ENCODE measurements around the gene OGG1.

OGG1 gene

GRCh38 chr3:9701006-9701405, 48.7 kb upstream of the OGG1 start:
- no peak for ATAC-seq
- no peak for TF ChIP-seq ARNTL (CRISPR knock-in tag; IDR thresholded peaks at IDR 0.05; ENCODE audit: borderline replicate concordance, low read depth)
- no peak for TF ChIP-seq RARB (CRISPR knock-in tag; IDR thresholded peaks at IDR 0.05)
- TF ChIP-seq BACH2 (CRISPR knock-in tag; IDR thresholded peaks at IDR 0.05; ENCODE audit: borderline replicate concordance): no peak
- no peak for TF ChIP-seq PPARA (CRISPR knock-in tag; IDR thresholded peaks at IDR 0.05; ENCODE audit: borderline replicate concordance)
- TF ChIP-seq ESRRG (CRISPR knock-in tag; IDR thresholded peaks at IDR 0.05): no peak
- TF ChIP-seq ZC3H10 (CRISPR knock-in tag; IDR thresholded peaks at IDR 0.05): no peak
- TF ChIP-seq, protein P1, sequence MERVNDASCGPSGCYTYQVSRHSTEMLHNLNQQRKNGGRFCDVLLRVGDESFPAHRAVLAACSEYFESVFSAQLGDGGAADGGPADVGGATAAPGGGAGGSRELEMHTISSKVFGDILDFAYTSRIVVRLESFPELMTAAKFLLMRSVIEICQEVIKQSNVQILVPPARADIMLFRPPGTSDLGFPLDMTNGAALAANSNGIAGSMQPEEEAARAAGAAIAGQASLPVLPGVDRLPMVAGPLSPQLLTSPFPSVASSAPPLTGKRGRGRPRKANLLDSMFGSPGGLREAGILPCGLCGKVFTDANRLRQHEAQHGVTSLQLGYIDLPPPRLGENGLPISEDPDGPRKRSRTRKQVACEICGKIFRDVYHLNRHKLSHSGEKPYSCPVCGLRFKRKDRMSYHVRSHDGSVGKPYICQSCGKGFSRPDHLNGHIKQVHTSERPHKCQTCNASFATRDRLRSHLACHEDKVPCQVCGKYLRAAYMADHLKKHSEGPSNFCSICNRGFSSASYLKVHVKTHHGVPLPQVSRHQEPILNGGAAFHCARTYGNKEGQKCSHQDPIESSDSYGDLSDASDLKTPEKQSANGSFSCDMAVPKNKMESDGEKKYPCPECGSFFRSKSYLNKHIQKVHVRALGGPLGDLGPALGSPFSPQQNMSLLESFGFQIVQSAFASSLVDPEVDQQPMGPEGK (CRISPR knock-in tag; IDR thresholded peaks at IDR 0.05; ENCODE audit: borderline replicate concordance): no peak
- no peak for TF ChIP-seq TOX (CRISPR knock-in tag; IDR thresholded peaks at IDR 0.05; ENCODE audit: borderline replicate concordance)
- TF ChIP-seq, protein P2, sequence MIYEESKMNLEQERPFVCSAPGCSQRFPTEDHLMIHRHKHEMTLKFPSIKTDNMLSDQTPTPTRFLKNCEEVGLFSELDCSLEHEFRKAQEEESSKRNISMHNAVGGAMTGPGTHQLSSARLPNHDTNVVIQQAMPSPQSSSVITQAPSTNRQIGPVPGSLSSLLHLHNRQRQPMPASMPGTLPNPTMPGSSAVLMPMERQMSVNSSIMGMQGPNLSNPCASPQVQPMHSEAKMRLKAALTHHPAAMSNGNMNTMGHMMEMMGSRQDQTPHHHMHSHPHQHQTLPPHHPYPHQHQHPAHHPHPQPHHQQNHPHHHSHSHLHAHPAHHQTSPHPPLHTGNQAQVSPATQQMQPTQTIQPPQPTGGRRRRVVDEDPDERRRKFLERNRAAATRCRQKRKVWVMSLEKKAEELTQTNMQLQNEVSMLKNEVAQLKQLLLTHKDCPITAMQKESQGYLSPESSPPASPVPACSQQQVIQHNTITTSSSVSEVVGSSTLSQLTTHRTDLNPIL (CRISPR knock-in tag; IDR thresholded peaks at IDR 0.05; ENCODE audit: low read depth): no peak
- TF ChIP-seq ZNF565 (CRISPR knock-in tag; conservative IDR thresholded peaks at IDR 0.05; ENCODE audit: low read depth): no peak
- no peak for TF ChIP-seq CSDC2 (CRISPR knock-in tag; IDR thresholded peaks at IDR 0.05)
- TF ChIP-seq ZFP30 (CRISPR knock-in tag; IDR thresholded peaks at IDR 0.05): no peak
- no peak for TF ChIP-seq SNAI2 (CRISPR knock-in tag; IDR thresholded peaks at IDR 0.05)

GRCh38 chr3:9701711-9702110, 48.0 kb upstream of the OGG1 start:
- no peak for ATAC-seq
- TF ChIP-seq ESRRG (CRISPR knock-in tag; IDR thresholded peaks at IDR 0.05) (no peak), ZNF565 (CRISPR knock-in tag; conservative IDR thresholded peaks at IDR 0.05; ENCODE audit: low read depth) (no peak), PPARA (CRISPR knock-in tag; IDR thresholded peaks at IDR 0.05; ENCODE audit: borderline replicate concordance) (no peak), TOX (CRISPR knock-in tag; IDR thresholded peaks at IDR 0.05; ENCODE audit: borderline replicate concordance) (no peak), POU6F1 (CRISPR knock-in tag; IDR thresholded peaks at IDR 0.05; ENCODE audit: borderline replicate concordance, low read depth) (no peak), ZFP30 (CRISPR knock-in tag; IDR thresholded peaks at IDR 0.05) (no peak), TCF4 (CRISPR knock-in tag; IDR thresholded peaks at IDR 0.05; ENCODE audit: borderline replicate concordance) (no peak), BACH2 (CRISPR knock-in tag; IDR thresholded peaks at IDR 0.05; ENCODE audit: borderline replicate concordance) (no peak), ZNF8 (CRISPR knock-in tag; IDR thresholded peaks at IDR 0.05) (no peak), GLIS3 (CRISPR knock-in tag; IDR thresholded peaks at IDR 0.05) (no peak), ZNF70 (CRISPR knock-in tag; IDR thresholded peaks at IDR 0.05) (no peak), ZC3H10 (CRISPR knock-in tag; IDR thresholded peaks at IDR 0.05) (no peak)
- TF ChIP-seq, protein P2 (CRISPR knock-in tag; IDR thresholded peaks at IDR 0.05; ENCODE audit: low read depth): no peak

GRCh38 chr3:9703240-9703639, 46.5 kb upstream of the OGG1 start:
- ATAC-seq: no peak
- TF ChIP-seq OSR1 (CRISPR knock-in tag; IDR thresholded peaks at IDR 0.05) (no peak), BACH2 (CRISPR knock-in tag; IDR thresholded peaks at IDR 0.05; ENCODE audit: borderline replicate concordance) (no peak), ZC3H10 (CRISPR knock-in tag; IDR thresholded peaks at IDR 0.05) (no peak), ZNF8 (CRISPR knock-in tag; IDR thresholded peaks at IDR 0.05) (no peak), SNAI2 (CRISPR knock-in tag; IDR thresholded peaks at IDR 0.05) (no peak), ZNF70 (CRISPR knock-in tag; IDR thresholded peaks at IDR 0.05) (no peak), TCF4 (CRISPR knock-in tag; IDR thresholded peaks at IDR 0.05; ENCODE audit: borderline replicate concordance) (no peak), ZFP3 (CRISPR knock-in tag; IDR thresholded peaks at IDR 0.05) (no peak), ZNF565 (CRISPR knock-in tag; conservative IDR thresholded peaks at IDR 0.05; ENCODE audit: low read depth) (no peak), ARNTL (CRISPR knock-in tag; IDR thresholded peaks at IDR 0.05; ENCODE audit: borderline replicate concordance, low read depth) (no peak), TOX (CRISPR knock-in tag; IDR thresholded peaks at IDR 0.05; ENCODE audit: borderline replicate concordance) (no peak), PPARA (CRISPR knock-in tag; IDR thresholded peaks at IDR 0.05; ENCODE audit: borderline replicate concordance) (no peak)
- TF ChIP-seq, protein P3, sequence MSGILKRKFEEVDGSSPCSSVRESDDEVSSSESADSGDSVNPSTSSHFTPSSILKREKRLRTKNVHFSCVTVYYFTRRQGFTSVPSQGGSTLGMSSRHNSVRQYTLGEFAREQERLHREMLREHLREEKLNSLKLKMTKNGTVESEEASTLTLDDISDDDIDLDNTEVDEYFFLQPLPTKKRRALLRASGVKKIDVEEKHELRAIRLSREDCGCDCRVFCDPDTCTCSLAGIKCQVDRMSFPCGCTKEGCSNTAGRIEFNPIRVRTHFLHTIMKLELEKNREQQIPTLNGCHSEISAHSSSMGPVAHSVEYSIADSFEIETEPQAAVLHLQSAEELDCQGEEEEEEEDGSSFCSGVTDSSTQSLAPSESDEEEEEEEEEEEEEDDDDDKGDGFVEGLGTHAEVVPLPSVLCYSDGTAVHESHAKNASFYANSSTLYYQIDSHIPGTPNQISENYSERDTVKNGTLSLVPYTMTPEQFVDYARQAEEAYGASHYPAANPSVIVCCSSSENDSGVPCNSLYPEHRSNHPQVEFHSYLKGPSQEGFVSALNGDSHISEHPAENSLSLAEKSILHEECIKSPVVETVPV (CRISPR knock-in tag; IDR thresholded peaks at IDR 0.05): no peak
- TF ChIP-seq, protein P1 (CRISPR knock-in tag; IDR thresholded peaks at IDR 0.05; ENCODE audit: borderline replicate concordance): no peak
- TF ChIP-seq, protein P2 (CRISPR knock-in tag; IDR thresholded peaks at IDR 0.05; ENCODE audit: low read depth): no peak
